DMS153 (cell line): ENCODE results near the gene TNIK.
"Not testable (repeated sequence)": the region's sequence is repeated elsewhere in the genome, so short reads cannot be mapped to it uniquely, and the experiment has no call there.

Experiments
- DNase-seq: peaks from one replicate; lab custom pipeline; 2025; lab: John Stamatoyannopoulos, UW

TNIK gene

GRCh38 chr3:171311784-171312183 is 148.4 kb downstream of the TNIK start:
- DNase-seq = no peak

GRCh38 chr3:171309906-171310359 is 150.3 kb downstream of the TNIK start:
- DNase-seq = no peak

GRCh38 chr3:171307988-171308387 is 152.2 kb downstream of the TNIK start:
- no peak for DNase-seq

GRCh38 chr3:171307046-171307585 is 153.1 kb downstream of the TNIK start:
- DNase-seq = no peak

- DNase-seq = no peak
Measured at GRCh38 chr3:171306631-171307030, 153.6 kb downstream of the TNIK start.

- DNase-seq = not testable (repeated sequence)
Measured at GRCh38 chr3:171305823-171306222, 154.4 kb downstream of the TNIK start.

- DNase-seq = not testable (repeated sequence)
Measured at GRCh38 chr3:171304498-171304897, 155.7 kb downstream of the TNIK start.

- DNase-seq = not testable (repeated sequence)
Measured at GRCh38 chr3:171304017-171304416, 156.2 kb downstream of the TNIK start.

GRCh38 chr3:171301998-171302397 is 158.2 kb downstream of the TNIK start:
- DNase-seq = no peak

- DNase-seq = no peak
Measured at GRCh38 chr3:171301002-171301401, 159.2 kb downstream of the TNIK start.

- no peak for DNase-seq
Measured at GRCh38 chr3:171297951-171298350, 162.3 kb downstream of the TNIK start.

GRCh38 chr3:171297207-171297606 is 163.0 kb downstream of the TNIK start:
- DNase-seq = no peak

GRCh38 chr3:171295484-171296373 is 164.5 kb downstream of the TNIK start:
- no peak for DNase-seq

- no peak for DNase-seq
Measured at GRCh38 chr3:171293142-171293782, 166.9 kb downstream of the TNIK start.

- no peak for DNase-seq
Measured at GRCh38 chr3:171290680-171291079, 169.5 kb downstream of the TNIK start.

GRCh38 chr3:171289291-171289690 is 170.9 kb downstream of the TNIK start:
- DNase-seq = no peak

- not testable (repeated sequence) for DNase-seq
Measured at GRCh38 chr3:171287761-171288160, 172.4 kb downstream of the TNIK start.

- peak; percentile 73 for DNase-seq
Measured at GRCh38 chr3:171286580-171287249, 173.5 kb downstream of the TNIK start.

- no peak for DNase-seq
Measured at GRCh38 chr3:171285287-171285686, 174.9 kb downstream of the TNIK start.

GRCh38 chr3:171284308-171285075 is 175.7 kb downstream of the TNIK start:
- no peak for DNase-seq

GRCh38 chr3:171283848-171284222 is 176.4 kb downstream of the TNIK start:
- no peak for DNase-seq
